ENCODE measurements around the gene TBXAS1. TPM values are rescaled to one million over a fixed set of nuclear protein-coding genes. Genes with fewer than 3 reads are reported as not detected.

Gene TBXAS1
- total RNA-seq, 1 experiment from 2014 or later: 2.3 TPM

DNA sequence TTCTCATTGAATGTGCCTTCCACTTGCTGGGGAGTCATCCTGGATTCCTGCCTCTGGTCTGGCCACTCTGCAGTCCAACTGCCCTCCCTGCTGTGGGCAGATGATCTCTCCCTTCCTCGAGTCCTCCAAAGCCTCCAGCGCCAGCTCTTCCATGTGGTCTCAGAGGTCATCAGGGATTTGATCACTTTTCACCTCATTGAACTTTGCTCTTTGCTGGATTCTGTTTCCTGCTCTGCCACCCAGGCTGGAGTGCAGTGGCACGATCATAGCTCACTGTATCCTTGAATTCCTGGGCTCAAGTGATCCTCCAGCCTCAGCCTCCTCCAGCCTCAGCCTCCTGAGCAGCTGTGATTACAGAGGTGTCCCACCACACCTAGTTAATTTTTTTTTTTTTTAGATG lies 22.1 kb upstream of the TBXAS1 start (continued):
- TF ChIP-seq CTCF (IDR thresholded peaks at IDR 0.05) (no peak), ZNF416 (CRISPR knock-in tag; IDR thresholded peaks at IDR 0.05) (no peak), ZNF423 (CRISPR knock-in tag; IDR thresholded peaks at IDR 0.05) (no peak), GABPB1 (CRISPR knock-in tag; IDR thresholded peaks at IDR 0.05) (no peak), TEAD1 (CRISPR knock-in tag; IDR thresholded peaks at IDR 0.05) (no peak), OVOL2 (CRISPR knock-in tag; IDR thresholded peaks at IDR 0.05; ENCODE audit: borderline replicate concordance) (no peak), SP1 (CRISPR knock-in tag; conservative IDR thresholded peaks at IDR 0.05) (no peak)

- no peaks in the 10 kb centered on the region for H3K4me1 Mint-ChIP-seq
- no peak overlapping the region for H3K27ac Mint-ChIP-seq
- peaks cover 26% of the 10 kb centered on the region for H3K9me3 Mint-ChIP-seq
- no peak for TF ChIP-seq RORB (CRISPR knock-in tag; IDR thresholded peaks at IDR 0.05)
- TF ChIP-seq HMGA2 (CRISPR knock-in tag; IDR thresholded peaks at IDR 0.05): peak; percentile 82
- peaks cover 14% of the 10 kb centered on the region for H3K36me3 Mint-ChIP-seq
- no peaks in the 10 kb centered on the region for H3K27me3 Mint-ChIP-seq (ENCODE audit: low read depth)
- CTCF ChIA-PET: no interaction called here
- H3K4me3 Mint-ChIP-seq: no peak overlapping the region
- DNase-seq (ENCODE audit: low spot score) (no peak), ATAC-seq (no peak)
- POLR2A ChIA-PET: no interaction called here
Observed at GRCh38 chr7:139808427-139808826, 20.6 kb upstream of the TBXAS1 start.

DNA sequence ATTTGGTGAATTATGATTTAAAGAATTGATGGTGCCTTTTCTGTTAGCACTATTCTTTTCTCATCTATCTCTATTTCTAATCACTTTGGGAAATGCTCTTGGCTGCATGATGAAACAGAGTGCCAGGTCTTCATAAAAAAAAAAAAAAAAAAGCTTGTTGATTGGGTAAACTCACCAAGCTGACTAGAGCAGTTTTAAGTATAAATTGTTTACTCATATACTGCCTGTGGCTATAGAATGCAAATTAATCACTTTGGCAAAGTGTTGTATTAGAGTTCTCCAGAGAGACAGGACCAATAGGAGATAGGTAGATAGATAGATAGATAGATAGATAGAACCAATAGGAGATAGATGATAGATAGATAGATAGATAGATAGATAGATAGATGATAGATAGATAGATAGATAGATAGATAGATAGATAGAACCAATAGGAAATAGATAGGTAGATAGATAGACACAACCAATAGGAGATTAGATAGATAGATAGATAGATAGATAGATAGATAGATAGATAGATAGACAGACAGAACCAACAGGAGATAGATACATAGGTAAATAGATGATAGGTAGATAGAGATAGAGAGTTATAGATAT lies 20.1 kb upstream of the TBXAS1 start:
- Mint-ChIP-seq H3K27ac (no peak overlapping the region), H3K4me3 (no peak overlapping the region), H3K27me3 (ENCODE audit: low read depth) (no peaks in the 10 kb centered on the region), H3K4me1 (no peaks in the 10 kb centered on the region), H3K36me3 (peaks cover 9% of the 10 kb centered on the region), H3K9me3 (peaks cover 20% of the 10 kb centered on the region)
- ATAC-seq (no peak), DNase-seq (ENCODE audit: low spot score) (no peak)
- TF ChIP-seq, protein P1, sequence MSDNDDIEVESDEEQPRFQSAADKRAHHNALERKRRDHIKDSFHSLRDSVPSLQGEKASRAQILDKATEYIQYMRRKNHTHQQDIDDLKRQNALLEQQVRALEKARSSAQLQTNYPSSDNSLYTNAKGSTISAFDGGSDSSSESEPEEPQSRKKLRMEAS (CRISPR knock-in tag; IDR thresholded peaks at IDR 0.05): no peak
- TF ChIP-seq ZNF121 (CRISPR knock-in tag; IDR thresholded peaks at IDR 0.05): no peak
- ChIA-PET POLR2A (no interaction called here), CTCF (interaction anchor here (1.1 kb wide), 1 partner anchor 197 kb away, joined by 3 read pairs; no protein-coding TSS in a partner anchor)

DNA sequence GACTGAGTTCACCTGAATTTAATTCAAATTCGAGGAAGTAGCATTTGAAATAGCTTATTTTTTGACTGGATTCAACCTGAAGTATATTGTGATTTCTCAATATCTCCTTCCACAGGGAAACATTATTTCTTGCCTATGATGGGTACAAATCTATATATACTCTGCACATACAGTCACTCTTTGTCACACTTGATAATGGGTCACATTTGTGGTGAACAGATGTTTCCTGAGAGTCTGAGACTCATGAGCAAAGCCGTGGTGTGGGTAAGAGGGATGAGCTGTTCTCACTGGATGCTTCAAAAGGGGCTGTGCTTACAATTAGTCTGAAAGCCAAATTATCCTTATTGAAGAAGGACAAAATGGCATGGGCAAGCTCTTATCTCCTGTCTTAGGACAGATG lies 18.0 kb upstream of the TBXAS1 start:
- no peak for TF ChIP-seq CDX4 (CRISPR knock-in tag; IDR thresholded peaks at IDR 0.05; ENCODE audit: borderline replicate concordance)
- TF ChIP-seq, protein P2, sequence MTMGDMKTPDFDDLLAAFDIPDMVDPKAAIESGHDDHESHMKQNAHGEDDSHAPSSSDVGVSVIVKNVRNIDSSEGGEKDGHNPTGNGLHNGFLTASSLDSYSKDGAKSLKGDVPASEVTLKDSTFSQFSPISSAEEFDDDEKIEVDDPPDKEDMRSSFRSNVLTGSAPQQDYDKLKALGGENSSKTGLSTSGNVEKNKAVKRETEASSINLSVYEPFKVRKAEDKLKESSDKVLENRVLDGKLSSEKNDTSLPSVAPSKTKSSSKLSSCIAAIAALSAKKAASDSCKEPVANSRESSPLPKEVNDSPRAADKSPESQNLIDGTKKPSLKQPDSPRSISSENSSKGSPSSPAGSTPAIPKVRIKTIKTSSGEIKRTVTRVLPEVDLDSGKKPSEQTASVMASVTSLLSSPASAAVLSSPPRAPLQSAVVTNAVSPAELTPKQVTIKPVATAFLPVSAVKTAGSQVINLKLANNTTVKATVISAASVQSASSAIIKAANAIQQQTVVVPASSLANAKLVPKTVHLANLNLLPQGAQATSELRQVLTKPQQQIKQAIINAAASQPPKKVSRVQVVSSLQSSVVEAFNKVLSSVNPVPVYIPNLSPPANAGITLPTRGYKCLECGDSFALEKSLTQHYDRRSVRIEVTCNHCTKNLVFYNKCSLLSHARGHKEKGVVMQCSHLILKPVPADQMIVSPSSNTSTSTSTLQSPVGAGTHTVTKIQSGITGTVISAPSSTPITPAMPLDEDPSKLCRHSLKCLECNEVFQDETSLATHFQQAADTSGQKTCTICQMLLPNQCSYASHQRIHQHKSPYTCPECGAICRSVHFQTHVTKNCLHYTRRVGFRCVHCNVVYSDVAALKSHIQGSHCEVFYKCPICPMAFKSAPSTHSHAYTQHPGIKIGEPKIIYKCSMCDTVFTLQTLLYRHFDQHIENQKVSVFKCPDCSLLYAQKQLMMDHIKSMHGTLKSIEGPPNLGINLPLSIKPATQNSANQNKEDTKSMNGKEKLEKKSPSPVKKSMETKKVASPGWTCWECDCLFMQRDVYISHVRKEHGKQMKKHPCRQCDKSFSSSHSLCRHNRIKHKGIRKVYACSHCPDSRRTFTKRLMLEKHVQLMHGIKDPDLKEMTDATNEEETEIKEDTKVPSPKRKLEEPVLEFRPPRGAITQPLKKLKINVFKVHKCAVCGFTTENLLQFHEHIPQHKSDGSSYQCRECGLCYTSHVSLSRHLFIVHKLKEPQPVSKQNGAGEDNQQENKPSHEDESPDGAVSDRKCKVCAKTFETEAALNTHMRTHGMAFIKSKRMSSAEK (CRISPR knock-in tag; IDR thresholded peaks at IDR 0.05; ENCODE audit: borderline replicate concordance): no peak
- TF ChIP-seq E2F4 (CRISPR knock-in tag; IDR thresholded peaks at IDR 0.05; ENCODE audit: borderline replicate concordance, low read depth): no peak
- TF ChIP-seq, protein P3, sequence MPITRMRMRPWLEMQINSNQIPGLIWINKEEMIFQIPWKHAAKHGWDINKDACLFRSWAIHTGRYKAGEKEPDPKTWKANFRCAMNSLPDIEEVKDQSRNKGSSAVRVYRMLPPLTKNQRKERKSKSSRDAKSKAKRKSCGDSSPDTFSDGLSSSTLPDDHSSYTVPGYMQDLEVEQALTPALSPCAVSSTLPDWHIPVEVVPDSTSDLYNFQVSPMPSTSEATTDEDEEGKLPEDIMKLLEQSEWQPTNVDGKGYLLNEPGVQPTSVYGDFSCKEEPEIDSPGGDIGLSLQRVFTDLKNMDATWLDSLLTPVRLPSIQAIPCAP (CRISPR knock-in tag; IDR thresholded peaks at IDR 0.05): no peak
- no peak for TF ChIP-seq PREB (CRISPR knock-in tag; IDR thresholded peaks at IDR 0.05; ENCODE audit: borderline replicate concordance)
- no peak overlapping the region for H3K4me3 Mint-ChIP-seq
- no peaks in the 10 kb centered on the region for H3K4me1 Mint-ChIP-seq

More for the DNA sequence above, 18.0 kb upstream of the TBXAS1 start:
- ChIA-PET POLR2A (no interaction called here), CTCF (no interaction called here)
- peaks cover 12% of the 10 kb centered on the region for H3K9me3 Mint-ChIP-seq
- H3K36me3 Mint-ChIP-seq: no peaks in the 10 kb centered on the region; the same call in 1 of the 2 replicates
- ATAC-seq (no peak), DNase-seq (ENCODE audit: low spot score) (no peak)
- H3K27ac Mint-ChIP-seq: no peak overlapping the region
- no peaks in the 10 kb centered on the region for H3K27me3 Mint-ChIP-seq (ENCODE audit: low read depth)

All from WTC11 (cell line).